ENCODE data around the gene DGCR2.

The DGCR2 gene

DNA sequence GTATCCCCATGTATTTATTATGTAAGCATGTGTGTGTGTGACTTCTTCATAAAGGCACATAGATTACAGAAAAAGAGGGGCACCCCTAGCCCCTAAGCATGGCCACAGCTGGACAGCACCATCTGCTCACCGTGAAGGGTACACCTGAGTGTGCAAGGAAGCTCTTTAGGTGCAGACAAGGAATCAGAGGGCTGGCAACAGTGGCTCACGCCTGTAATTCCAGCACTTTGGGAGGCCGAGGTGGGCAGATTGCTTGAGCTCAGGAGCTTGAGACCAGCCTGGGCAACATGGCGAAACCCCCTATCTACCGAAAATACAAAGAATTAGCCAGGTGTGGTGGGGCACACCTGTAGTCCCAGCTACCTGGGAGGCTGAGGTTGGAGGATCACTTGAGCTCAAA, 56.3 kb downstream of the DGCR2 start:
- TF ChIP-seq POLR2AphosphoS5 (IDR thresholded peaks at IDR 0.05; ENCODE audit: low read depth) = no peak
- TF ChIP-seq, protein P1, sequence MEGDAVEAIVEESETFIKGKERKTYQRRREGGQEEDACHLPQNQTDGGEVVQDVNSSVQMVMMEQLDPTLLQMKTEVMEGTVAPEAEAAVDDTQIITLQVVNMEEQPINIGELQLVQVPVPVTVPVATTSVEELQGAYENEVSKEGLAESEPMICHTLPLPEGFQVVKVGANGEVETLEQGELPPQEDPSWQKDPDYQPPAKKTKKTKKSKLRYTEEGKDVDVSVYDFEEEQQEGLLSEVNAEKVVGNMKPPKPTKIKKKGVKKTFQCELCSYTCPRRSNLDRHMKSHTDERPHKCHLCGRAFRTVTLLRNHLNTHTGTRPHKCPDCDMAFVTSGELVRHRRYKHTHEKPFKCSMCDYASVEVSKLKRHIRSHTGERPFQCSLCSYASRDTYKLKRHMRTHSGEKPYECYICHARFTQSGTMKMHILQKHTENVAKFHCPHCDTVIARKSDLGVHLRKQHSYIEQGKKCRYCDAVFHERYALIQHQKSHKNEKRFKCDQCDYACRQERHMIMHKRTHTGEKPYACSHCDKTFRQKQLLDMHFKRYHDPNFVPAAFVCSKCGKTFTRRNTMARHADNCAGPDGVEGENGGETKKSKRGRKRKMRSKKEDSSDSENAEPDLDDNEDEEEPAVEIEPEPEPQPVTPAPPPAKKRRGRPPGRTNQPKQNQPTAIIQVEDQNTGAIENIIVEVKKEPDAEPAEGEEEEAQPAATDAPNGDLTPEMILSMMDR (IDR thresholded peaks at IDR 0.05; ENCODE audit: insufficient read depth, low read length) = no peak
- no peak for TF ChIP-seq SPI1 (IDR thresholded peaks at IDR 0.05; ENCODE audit: borderline replicate concordance, low read depth)
- TF ChIP-seq GABPA (IDR thresholded peaks at IDR 0.05; ENCODE audit: low read depth) = no peak
- TF ChIP-seq, protein P2, sequence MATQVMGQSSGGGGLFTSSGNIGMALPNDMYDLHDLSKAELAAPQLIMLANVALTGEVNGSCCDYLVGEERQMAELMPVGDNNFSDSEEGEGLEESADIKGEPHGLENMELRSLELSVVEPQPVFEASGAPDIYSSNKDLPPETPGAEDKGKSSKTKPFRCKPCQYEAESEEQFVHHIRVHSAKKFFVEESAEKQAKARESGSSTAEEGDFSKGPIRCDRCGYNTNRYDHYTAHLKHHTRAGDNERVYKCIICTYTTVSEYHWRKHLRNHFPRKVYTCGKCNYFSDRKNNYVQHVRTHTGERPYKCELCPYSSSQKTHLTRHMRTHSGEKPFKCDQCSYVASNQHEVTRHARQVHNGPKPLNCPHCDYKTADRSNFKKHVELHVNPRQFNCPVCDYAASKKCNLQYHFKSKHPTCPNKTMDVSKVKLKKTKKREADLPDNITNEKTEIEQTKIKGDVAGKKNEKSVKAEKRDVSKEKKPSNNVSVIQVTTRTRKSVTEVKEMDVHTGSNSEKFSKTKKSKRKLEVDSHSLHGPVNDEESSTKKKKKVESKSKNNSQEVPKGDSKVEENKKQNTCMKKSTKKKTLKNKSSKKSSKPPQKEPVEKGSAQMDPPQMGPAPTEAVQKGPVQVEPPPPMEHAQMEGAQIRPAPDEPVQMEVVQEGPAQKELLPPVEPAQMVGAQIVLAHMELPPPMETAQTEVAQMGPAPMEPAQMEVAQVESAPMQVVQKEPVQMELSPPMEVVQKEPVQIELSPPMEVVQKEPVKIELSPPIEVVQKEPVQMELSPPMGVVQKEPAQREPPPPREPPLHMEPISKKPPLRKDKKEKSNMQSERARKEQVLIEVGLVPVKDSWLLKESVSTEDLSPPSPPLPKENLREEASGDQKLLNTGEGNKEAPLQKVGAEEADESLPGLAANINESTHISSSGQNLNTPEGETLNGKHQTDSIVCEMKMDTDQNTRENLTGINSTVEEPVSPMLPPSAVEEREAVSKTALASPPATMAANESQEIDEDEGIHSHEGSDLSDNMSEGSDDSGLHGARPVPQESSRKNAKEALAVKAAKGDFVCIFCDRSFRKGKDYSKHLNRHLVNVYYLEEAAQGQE (IDR thresholded peaks at IDR 0.05; ENCODE audit: insufficient replicate concordance, low read depth) = no peak
- Histone ChIP-seq H3K4me3 (replicated peaks; ENCODE audit: insufficient read depth, low read length) (no peak overlapping the region), H3K27me3 (ENCODE audit: insufficient read depth, poor library complexity, severe bottlenecking) (no peaks in the 10 kb centered on the region), H3K27ac (replicated peaks) (no peak overlapping the region)
- no peak for DNase-seq (ENCODE audit: low read depth in 1 of 2, low spot score in 1 of 2)

DNA sequence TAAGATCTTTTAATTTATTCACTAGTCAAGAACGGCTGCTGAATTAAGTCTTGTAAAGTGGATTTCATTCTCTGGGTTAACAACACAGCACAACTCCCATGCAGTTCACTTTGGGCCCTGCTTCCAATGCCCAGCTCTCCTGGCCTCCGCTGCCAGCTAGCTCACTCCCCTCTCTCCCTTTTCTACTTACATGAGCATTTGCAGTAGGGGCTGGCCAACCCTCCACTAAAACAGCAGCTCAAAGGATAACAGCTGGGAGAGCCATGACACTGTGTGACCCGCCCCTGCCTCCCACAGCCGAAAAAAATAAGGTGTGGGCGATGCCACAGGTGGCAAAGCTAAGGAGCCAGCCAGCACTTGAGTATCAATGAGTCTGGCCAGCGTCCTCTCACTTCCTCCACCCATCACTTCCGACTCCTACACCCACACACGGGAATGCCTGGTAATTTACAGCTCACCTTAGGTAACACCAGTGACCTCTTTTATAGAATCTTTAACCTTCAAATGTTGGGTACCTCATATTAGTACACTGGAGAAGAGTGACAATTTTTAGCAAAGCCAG, 56.8 kb downstream of the DGCR2 start:
- Histone ChIP-seq H3K27me3 (ENCODE audit: insufficient read depth, poor library complexity, severe bottlenecking) (no peaks in the 10 kb centered on the region), H3K27ac (replicated peaks) (no peak overlapping the region), H3K4me3 (replicated peaks; ENCODE audit: insufficient read depth, low read length) (no peak overlapping the region)
- DNase-seq (ENCODE audit: low read depth in 1 of 2, low spot score in 1 of 2) = no peak
- TF ChIP-seq, protein P2 (IDR thresholded peaks at IDR 0.05; ENCODE audit: insufficient replicate concordance, low read depth) = no peak
- TF ChIP-seq GABPA (IDR thresholded peaks at IDR 0.05; ENCODE audit: low read depth) = no peak
- TF ChIP-seq, protein P1 (IDR thresholded peaks at IDR 0.05; ENCODE audit: insufficient read depth, low read length) = no peak
- no peak for TF ChIP-seq SPI1 (IDR thresholded peaks at IDR 0.05; ENCODE audit: borderline replicate concordance, low read depth)
- no peak for TF ChIP-seq POLR2AphosphoS5 (IDR thresholded peaks at IDR 0.05; ENCODE audit: low read depth)

DNA sequence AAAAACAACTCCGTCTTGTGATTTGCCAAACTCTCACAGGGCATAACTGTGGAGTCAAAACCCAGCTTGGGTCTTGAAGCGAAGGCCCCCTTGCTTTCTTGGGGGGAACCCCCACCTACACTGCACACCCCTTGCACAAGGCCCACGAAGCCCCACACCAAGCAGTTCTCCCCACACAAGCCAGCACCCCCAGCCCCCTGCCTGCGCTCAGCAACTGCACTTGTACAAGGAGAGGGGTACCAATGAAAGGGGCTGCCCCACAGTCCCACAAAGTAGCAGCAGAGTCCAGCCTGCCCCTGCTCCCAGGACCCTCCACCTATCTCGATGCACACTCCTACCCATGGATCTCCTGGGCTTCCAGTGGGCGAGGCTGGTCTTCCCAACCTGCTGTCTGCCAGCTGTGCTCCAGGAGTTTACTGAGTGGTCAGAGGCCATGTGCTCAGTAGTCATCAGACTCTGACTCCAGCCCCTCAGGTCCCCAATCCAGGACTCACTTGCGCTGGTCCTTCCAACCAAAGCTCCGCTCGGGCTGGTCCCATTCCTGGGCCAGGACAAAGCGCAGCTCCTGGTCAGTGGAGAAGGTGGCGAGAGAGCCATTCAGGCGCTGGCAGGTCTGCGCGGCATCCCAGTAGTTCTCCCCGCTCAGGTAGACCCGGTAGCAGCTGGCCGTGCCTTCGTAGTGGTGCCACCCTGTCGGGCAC, 57.7 kb downstream of the DGCR2 start:
- TF ChIP-seq, protein P2 (IDR thresholded peaks at IDR 0.05; ENCODE audit: insufficient replicate concordance, low read depth) = no peak
- TF ChIP-seq POLR2AphosphoS5 (IDR thresholded peaks at IDR 0.05; ENCODE audit: low read depth) = no peak
- TF ChIP-seq SPI1 (IDR thresholded peaks at IDR 0.05; ENCODE audit: borderline replicate concordance, low read depth) = no peak
- TF ChIP-seq, protein P1 (IDR thresholded peaks at IDR 0.05; ENCODE audit: insufficient read depth, low read length) = no peak
- no peak for TF ChIP-seq GABPA (IDR thresholded peaks at IDR 0.05; ENCODE audit: low read depth)
- Histone ChIP-seq H3K27ac (replicated peaks) (no peak overlapping the region), H3K27me3 (ENCODE audit: insufficient read depth, poor library complexity, severe bottlenecking) (no peaks in the 10 kb centered on the region), H3K4me3 (replicated peaks; ENCODE audit: insufficient read depth, low read length) (no peak overlapping the region)
- DNase-seq (ENCODE audit: low read depth in 1 of 2, low spot score in 1 of 2) = no peak

Data from HL-60 (cell line).